ENCODE measurements around the gene ZFR2. TPM values are rescaled to one million over a fixed set of nuclear protein-coding genes. Genes with fewer than 3 reads are reported as not detected.
A peak's percentile ranks its signal among the peaks of the same experiment; 100 is the strongest.
"Not testable (repeated sequence)": the region's sequence is repeated elsewhere in the genome, so short reads cannot be mapped to it uniquely, and the experiment has no call there.

The ZFR2 gene
- not detected for total RNA-seq
- long read RNA-seq, partial matches to known transcripts, result 0 of 1 reads
- long read RNA-seq, other reads (novel, unspliced or antisense), result 0 of 1 reads

GRCh38 chr19:3868770-3869456 lies at the start of gene ZFR2:
TSS of gene ZFR2 (minus strand) at chr19:3869038. CDS start at chr19:3869017, 21 bp downstream.
- ATAC-seq (ENCODE audit: poor library complexity), result no peak
- DNase-seq, result no peak

GRCh38 chr19:3916033-3916432 lies 47.2 kb upstream of the ZFR2 start:
- DNase-seq (no peak), ATAC-seq (ENCODE audit: poor library complexity) (no peak)
- intact Hi-C loops (cut with DNase I), result no loop called here

More at GRCh38 chr19:3868770-3869456, at the start of gene ZFR2:
- intact Hi-C loops (cut with DNase I), result no loop called here

DNA sequence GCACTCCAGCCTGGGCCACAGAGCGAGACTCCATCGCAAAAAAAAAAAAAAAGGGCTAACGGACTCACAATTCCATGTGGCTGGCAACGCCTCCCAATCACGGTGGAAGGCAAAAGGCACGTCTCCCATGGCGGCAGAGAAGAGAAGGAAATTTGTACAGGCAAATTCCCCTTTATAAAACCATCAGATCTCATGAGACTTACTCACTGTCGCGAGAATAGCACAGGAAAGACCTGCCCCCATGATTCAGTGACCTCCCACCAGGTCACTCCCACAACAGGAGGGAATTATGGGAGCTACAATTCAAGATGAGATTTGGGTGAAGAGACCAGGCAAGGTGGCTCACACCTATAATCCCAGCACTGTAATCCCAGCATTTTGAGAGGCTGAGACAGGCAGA lies 45.4 kb upstream of the ZFR2 start:
- intact Hi-C loops (cut with DNase I), result no loop called here
- ATAC-seq (ENCODE audit: poor library complexity), result no peak
- DNase-seq, result no peak

GRCh38 chr19:3910105-3910504 lies 41.3 kb upstream of the ZFR2 start:
- intact Hi-C loops (cut with DNase I), result no loop called here
- no peak for ATAC-seq (ENCODE audit: poor library complexity)

GRCh38 chr19:3908266-3909054 lies 39.6 kb upstream of the ZFR2 start:
- intact Hi-C loops (cut with DNase I), result no loop called here
- DNase-seq, result no peak
- ATAC-seq (ENCODE audit: poor library complexity), result no peak

More at GRCh38 chr19:3910105-3910504, 41.3 kb upstream of the ZFR2 start:
- no peak for DNase-seq

GRCh38 chr19:3907626-3908265 lies 38.9 kb upstream of the ZFR2 start:
- no peak for ATAC-seq (ENCODE audit: poor library complexity)
- intact Hi-C loops (cut with DNase I), result no loop called here

GRCh38 chr19:3904233-3904632 lies 35.4 kb upstream of the ZFR2 start:
- intact Hi-C loops (cut with DNase I), result no loop called here
- no peak for DNase-seq
- no peak for ATAC-seq (ENCODE audit: poor library complexity)

More at GRCh38 chr19:3907626-3908265, 38.9 kb upstream of the ZFR2 start:
- no peak for DNase-seq

GRCh38 chr19:3902317-3902973 lies 33.6 kb upstream of the ZFR2 start:
- intact Hi-C loops (cut with DNase I), result no loop called here
- DNase-seq (no peak), ATAC-seq (ENCODE audit: poor library complexity) (no peak)

- ATAC-seq (ENCODE audit: poor library complexity) (peak; percentile 69), DNase-seq (no peak)
- intact Hi-C loops (cut with DNase I), result no loop called here
Observed at GRCh38 chr19:3899531-3900294, 30.9 kb upstream of the ZFR2 start.

DNA sequence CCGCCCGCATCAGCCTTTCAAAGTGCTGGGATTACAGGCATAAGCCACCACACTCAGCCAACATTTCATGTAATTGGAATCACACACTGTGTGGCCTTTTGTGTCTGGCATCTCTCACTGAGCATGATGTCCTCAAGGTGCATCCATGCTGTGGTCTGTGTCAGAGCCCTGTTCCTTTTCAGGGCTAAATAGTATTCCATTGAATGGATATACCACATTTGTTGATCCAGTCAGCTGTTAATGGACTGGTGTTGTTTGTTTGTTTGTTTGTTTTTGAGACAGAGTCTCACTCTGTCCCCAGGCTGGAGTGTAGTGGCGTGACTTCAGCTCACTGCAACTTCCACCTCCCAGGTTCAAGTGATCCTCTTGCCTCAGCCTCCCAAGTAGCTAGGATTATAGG lies 29.6 kb upstream of the ZFR2 start:
- intact Hi-C loops (cut with DNase I), result no loop called here
- ATAC-seq (ENCODE audit: poor library complexity) (no peak), DNase-seq (no peak)

GRCh38 chr19:3897936-3898335 lies 29.1 kb upstream of the ZFR2 start:
- ATAC-seq (ENCODE audit: poor library complexity) (no peak), DNase-seq (no peak)
- intact Hi-C loops (cut with DNase I), result no loop called here

- intact Hi-C loops (cut with DNase I), result no loop called here
- DNase-seq, result no peak
- ATAC-seq (ENCODE audit: poor library complexity), result no peak
Observed at GRCh38 chr19:3895788-3896187, 26.9 kb upstream of the ZFR2 start.

DNA sequence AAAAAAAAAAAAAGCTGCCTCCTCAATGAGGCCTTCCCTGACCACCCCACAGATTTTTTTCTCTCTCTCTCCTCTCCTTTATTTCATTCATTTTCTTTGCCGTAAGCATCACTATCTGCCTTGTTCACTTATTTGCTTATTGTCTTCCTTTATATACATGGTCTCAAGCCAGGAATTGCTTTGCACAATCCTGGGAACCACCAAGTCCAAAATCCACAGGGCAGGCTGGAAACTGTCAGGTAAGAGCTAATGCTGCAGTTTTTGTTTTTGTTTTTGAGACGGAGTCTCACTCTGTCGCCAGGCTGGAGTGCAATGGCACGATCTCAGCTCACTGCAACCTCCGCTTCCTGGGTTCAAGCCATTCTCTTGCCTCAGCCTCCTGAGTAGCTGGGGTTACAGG lies 26.1 kb upstream of the ZFR2 start:
- ATAC-seq (ENCODE audit: poor library complexity); intact Hi-C loops (cut with DNase I); DNase-seq: not testable (repeated sequence)

GRCh38 chr19:3893509-3894179 lies 24.8 kb upstream of the ZFR2 start:
- intact Hi-C loops (cut with DNase I), result no loop called here
- ATAC-seq (ENCODE audit: poor library complexity), result peak; percentile 73

GRCh38 chr19:3890591-3890990 lies 21.8 kb upstream of the ZFR2 start:
- ATAC-seq (ENCODE audit: poor library complexity), result no peak
- no peak for DNase-seq

More at GRCh38 chr19:3893509-3894179, 24.8 kb upstream of the ZFR2 start:
- no peak for DNase-seq

GRCh38 chr19:3882041-3882384 lies 13.2 kb upstream of the ZFR2 start:
- DNase-seq, result no peak
- intact Hi-C loops (cut with DNase I), result no loop called here
- no peak for ATAC-seq (ENCODE audit: poor library complexity)

More at GRCh38 chr19:3890591-3890990, 21.8 kb upstream of the ZFR2 start:
- intact Hi-C loops (cut with DNase I), result no loop called here

- DNase-seq, result no peak
- intact Hi-C loops (cut with DNase I), result no loop called here
- no peak for ATAC-seq (ENCODE audit: poor library complexity)
Observed at GRCh38 chr19:3881272-3882040, 12.6 kb upstream of the ZFR2 start.
